Measurements from ENCODE around the gene NLGN1. TPM values are rescaled to one million over a fixed set of nuclear protein-coding genes. Genes with fewer than 3 reads are reported as not detected.

NLGN1 gene
- total and polyA plus RNA-seq, 2 experiments from 2014 or later, result 14.3 to 20.1 TPM

GRCh38 chr3:173793963-173794362, 396.4 kb downstream of the NLGN1 start:
- Histone ChIP-seq H3K36me3 (ENCODE audit: low read depth) (no peaks in the 10 kb centered on the region), H2AFZ (no peak overlapping the region), H3F3A (ENCODE audit: insufficient read depth) (no peaks in the 10 kb centered on the region), H4K20me1 (ENCODE audit: insufficient read depth) (no peaks in the 10 kb centered on the region), H3K4me1 (ENCODE audit: insufficient read depth) (peaks cover 12% of the 10 kb centered on the region), H3K27me3 (replicated peaks; ENCODE audit: insufficient read depth) (no peaks in the 10 kb centered on the region), H3K27ac (no peak overlapping the region), H3K4me3 (no peak overlapping the region), H3K9me2 (ENCODE audit: insufficient read depth) (no peaks in the 10 kb centered on the region), H3K9ac (no peak overlapping the region), H3K79me2 (ENCODE audit: insufficient read depth) (no peaks in the 10 kb centered on the region), H3K4me2 (ENCODE audit: unreplicated experiment) (no peak overlapping the region), H3K9me3 (ENCODE audit: low read depth) (no peaks in the 10 kb centered on the region)
- DNase-seq, result no peak
- 73 to 79% methylated on average over 2 of the region's 2 CpGs for WGBS, 2 experiments (ENCODE audit: low coverage in 1 of 2, low lambda C conversion rate in 2 of 2, missing lambda C conversion rate in 2 of 2)
- TF ChIP-seq EZH2 (IDR thresholded peaks at IDR 0.05; ENCODE audit: insufficient read depth, poor library complexity, severe bottlenecking) (no peak), EZH2phosphoT487 (IDR thresholded peaks at IDR 0.05; ENCODE audit: insufficient read depth, low read depth) (no peak)
- in situ Hi-C loops (cut with MboI), result no loop called here

DNA sequence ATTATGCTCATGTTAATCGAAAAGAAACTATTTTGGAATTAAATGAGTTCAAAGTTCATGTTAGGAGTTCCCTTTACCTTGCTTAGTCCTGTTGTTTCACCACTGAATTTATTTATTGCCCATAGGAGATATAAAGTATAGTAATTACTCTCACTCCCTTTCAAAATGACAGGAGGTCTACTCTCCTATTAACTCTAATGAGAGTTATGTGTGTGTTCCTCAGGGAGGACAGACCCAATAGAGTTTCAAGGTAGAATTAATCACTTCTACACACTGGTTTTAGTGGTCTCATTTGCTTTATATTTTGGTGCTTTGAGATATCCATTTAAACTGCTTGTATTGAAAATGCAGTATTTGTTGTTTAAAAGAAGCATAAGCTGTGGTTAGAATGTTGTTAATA, 398.9 kb downstream of the NLGN1 start:
- no peak overlapping the region for H2AFZ ChIP-seq
- H3K79me2 ChIP-seq (ENCODE audit: insufficient read depth), result no peaks in the 10 kb centered on the region
- no peaks in the 10 kb centered on the region for H3F3A ChIP-seq (ENCODE audit: insufficient read depth)
- no peak overlapping the region for H3K4me2 ChIP-seq (ENCODE audit: unreplicated experiment)
- H3K36me3 ChIP-seq (ENCODE audit: low read depth), result no peaks in the 10 kb centered on the region
- H4K20me1 ChIP-seq (ENCODE audit: insufficient read depth), result no peaks in the 10 kb centered on the region
- H3K9me3 ChIP-seq (ENCODE audit: low read depth), result no peaks in the 10 kb centered on the region
- H3K4me3 ChIP-seq, result no peak overlapping the region
- no peaks in the 10 kb centered on the region for H3K9me2 ChIP-seq (ENCODE audit: insufficient read depth)
- H3K27ac ChIP-seq, result no peak overlapping the region
- H3K4me1 ChIP-seq (ENCODE audit: insufficient read depth), result peaks cover 13% of the 10 kb centered on the region
- no peak for DNase-seq
- in situ Hi-C loops (cut with MboI), result no loop called here
- H3K27me3 ChIP-seq (replicated peaks; ENCODE audit: insufficient read depth), result no peaks in the 10 kb centered on the region
- 90 to 95% methylated on average over 1 of the region's 1 CpG for WGBS, 2 experiments (ENCODE audit: low coverage in 1 of 2, low lambda C conversion rate in 2 of 2, missing lambda C conversion rate in 2 of 2)
- TF ChIP-seq EZH2phosphoT487 (IDR thresholded peaks at IDR 0.05; ENCODE audit: insufficient read depth, low read depth) (no peak), EZH2 (IDR thresholded peaks at IDR 0.05; ENCODE audit: insufficient read depth, poor library complexity, severe bottlenecking) (no peak)
- no peak overlapping the region for H3K9ac ChIP-seq

GRCh38 chr3:173796890-173797289, 399.3 kb downstream of the NLGN1 start:
- 79 to 86% methylated on average over 3 of the region's 3 CpGs for WGBS, 2 experiments (ENCODE audit: low coverage in 1 of 2, low lambda C conversion rate in 2 of 2, missing lambda C conversion rate in 2 of 2)

GRCh38 chr3:173799060-173799816, 401.7 kb downstream of the NLGN1 start:
- H3K27ac ChIP-seq, result no peak overlapping the region
- no peaks in the 10 kb centered on the region for H3K79me2 ChIP-seq (ENCODE audit: insufficient read depth)
- H3K4me3 ChIP-seq, result peak overlapping the region; percentile 28
- H3K27me3 ChIP-seq (replicated peaks; ENCODE audit: insufficient read depth), result no peaks in the 10 kb centered on the region
- H3K9me3 ChIP-seq (ENCODE audit: low read depth), result no peaks in the 10 kb centered on the region
- H3K4me1 ChIP-seq (ENCODE audit: insufficient read depth), result peaks cover 13% of the 10 kb centered on the region
- no peaks in the 10 kb centered on the region for H3K9me2 ChIP-seq (ENCODE audit: insufficient read depth)
- 11 to 22% methylated on average over 4 of the region's 4 CpGs for WGBS, 2 experiments (ENCODE audit: low coverage in 1 of 2, low lambda C conversion rate in 2 of 2, missing lambda C conversion rate in 2 of 2)
- peak overlapping the region; percentile 30 for H3K4me2 ChIP-seq (ENCODE audit: unreplicated experiment)
- peak overlapping the region; percentile 48 for H2AFZ ChIP-seq
- H3K9ac ChIP-seq, result no peak overlapping the region
- H3K36me3 ChIP-seq (ENCODE audit: low read depth), result no peaks in the 10 kb centered on the region
- H3F3A ChIP-seq (ENCODE audit: insufficient read depth), result no peaks in the 10 kb centered on the region
- H4K20me1 ChIP-seq (ENCODE audit: insufficient read depth), result no peaks in the 10 kb centered on the region
- peak; percentile 14 for DNase-seq
- TF ChIP-seq EZH2 (IDR thresholded peaks at IDR 0.05; ENCODE audit: insufficient read depth, poor library complexity, severe bottlenecking), result no peak
- no peak for TF ChIP-seq EZH2phosphoT487 (IDR thresholded peaks at IDR 0.05; ENCODE audit: insufficient read depth, low read depth)
- in situ Hi-C loops (cut with MboI), result no loop called here

More at GRCh38 chr3:173796890-173797289, 399.3 kb downstream of the NLGN1 start:
- no peak overlapping the region for H3K27ac ChIP-seq
- H2AFZ ChIP-seq, result no peak overlapping the region
- H3K9ac ChIP-seq, result no peak overlapping the region
- H3K27me3 ChIP-seq (replicated peaks; ENCODE audit: insufficient read depth), result no peaks in the 10 kb centered on the region
- no peak overlapping the region for H3K4me2 ChIP-seq (ENCODE audit: unreplicated experiment)
- no peak for DNase-seq
- H3K9me3 ChIP-seq (ENCODE audit: low read depth), result no peaks in the 10 kb centered on the region
- H3K79me2 ChIP-seq (ENCODE audit: insufficient read depth), result no peaks in the 10 kb centered on the region
- no peaks in the 10 kb centered on the region for H4K20me1 ChIP-seq (ENCODE audit: insufficient read depth)
- in situ Hi-C loops (cut with MboI), result no loop called here
- H3K36me3 ChIP-seq (ENCODE audit: low read depth), result no peaks in the 10 kb centered on the region
- no peaks in the 10 kb centered on the region for H3K9me2 ChIP-seq (ENCODE audit: insufficient read depth)
- H3K4me3 ChIP-seq, result no peak overlapping the region
- H3F3A ChIP-seq (ENCODE audit: insufficient read depth), result no peaks in the 10 kb centered on the region
- peaks cover 13% of the 10 kb centered on the region for H3K4me1 ChIP-seq (ENCODE audit: insufficient read depth)
- TF ChIP-seq EZH2 (IDR thresholded peaks at IDR 0.05; ENCODE audit: insufficient read depth, poor library complexity, severe bottlenecking) (no peak), EZH2phosphoT487 (IDR thresholded peaks at IDR 0.05; ENCODE audit: insufficient read depth, low read depth) (no peak)

Measured in GM23248 (cell line).